Spinal cord (tissue), 4 donors: Measurements from ENCODE around the gene HCST. TPM values are rescaled to one million over a fixed set of nuclear protein-coding genes. Genes with fewer than 3 reads are reported as not detected.

Source experiments
- polyA plus RNA-seq, 2 donors: library from polyadenylated mRNA; unstranded; fragments of 120-200 nt; gene quantifications; one replicate each; pipeline ENCODE4 v1.2.1, GENCODE V29; 2013; ENCODE audit not compliant: insufficient read length in 2 of 2
- small RNA-seq: library from RNA; depleted of rRNA; stranded (forward); fragments of <200 nt; gene quantifications from one replicate; pipeline ENCODE3, GENCODE V24; 2014; ENCODE audit warnings: low replicate concordance
- total RNA-seq, 2 donors: library from RNA; depleted of rRNA in 1 of 2; stranded (reverse); fragments of 120-200 nt in 1 of 2; fragments of >200 nt in 1 of 2; gene quantifications; one replicate each; pipeline versions ENCODE4 v1.2.3 to v1.2.4, GENCODE V29; 2013 to 2014

The HCST gene
- total and polyA plus RNA-seq, 4 donors: 1.9 to 4.0 (median 3.6) TPM

Small RNAs within 50 kb of the gene (small RNA-seq; reads per million reads assigned to genes)
- not detected for gene RN7SL402P

Other genes with a start within 250 kb of the HCST start
- not detected for gene UPK1A, start 236.0 kb upstream of the HCST start, total RNA-seq
- under 1 TPM in 1 of 2 donors, not detected in 1; 0.21 TPM for gene UPK1A, start 236.0 kb upstream of the HCST start, polyA plus RNA-seq
- gene ZBTB32, start 198.0 kb upstream of the HCST start, total RNA-seq: not detected
- gene ZBTB32, start 198.0 kb upstream of the HCST start, polyA plus RNA-seq: under 1 TPM; 0.14 to 0.68 TPM
- 10 to 100 TPM in 1 of 2 donors, 1 to 10 TPM in 1; 8.2 to 15.3 TPM for gene KMT2B, start 184.5 kb upstream of the HCST start, total RNA-seq
- gene KMT2B, start 184.5 kb upstream of the HCST start, polyA plus RNA-seq: 10 to 100 TPM; 41.6 to 42.2 TPM
- 1 to 10 TPM; 3.1 to 3.5 TPM for gene IGFLR1, start 160.1 kb upstream of the HCST start, total RNA-seq
- gene IGFLR1, start 160.1 kb upstream of the HCST start, polyA plus RNA-seq: 10 to 100 TPM in 1 of 2 donors, 1 to 10 TPM in 1; 8.8 to 10.9 TPM
- gene U2AF1L4, start 157.1 kb upstream of the HCST start, total RNA-seq: 10 to 100 TPM in 1 of 2 donors, 1 to 10 TPM in 1; 8.8 to 23.6 TPM
- 10 to 100 TPM; 25.9 to 37.7 TPM for gene U2AF1L4, start 157.1 kb upstream of the HCST start, polyA plus RNA-seq
- gene PSENEN, start 156.9 kb upstream of the HCST start, total RNA-seq: 100 to 1,000 TPM in 1 of 2 donors, 10 to 100 TPM in 1; 15.9 to 106 TPM
- gene PSENEN, start 156.9 kb upstream of the HCST start, polyA plus RNA-seq: 10 to 100 TPM; 80.1 to 81.8 TPM
- 10 to 100 TPM in 1 of 2 donors, 1 to 10 TPM in 1; 5.1 to 15.7 TPM for gene LIN37, start 154.0 kb upstream of the HCST start, total RNA-seq
- 10 to 100 TPM; 17.7 to 18.3 TPM for gene LIN37, start 154.0 kb upstream of the HCST start, polyA plus RNA-seq
- 1 to 10 TPM; 1.8 to 2.8 TPM for gene HSPB6, start 145.5 kb upstream of the HCST start, total RNA-seq
- gene HSPB6, start 145.5 kb upstream of the HCST start, polyA plus RNA-seq: 10 to 100 TPM; 25.7 to 26.9 TPM
- gene PROSER3, start 144.4 kb upstream of the HCST start, total RNA-seq: 1 to 10 TPM; 2.8 to 7.8 TPM
- gene PROSER3, start 144.4 kb upstream of the HCST start, polyA plus RNA-seq: 10 to 100 TPM; 15.2 to 27.7 TPM
- gene ARHGAP33, start 127.0 kb upstream of the HCST start, total RNA-seq: 10 to 100 TPM; 13.6 to 32.6 TPM
- gene ARHGAP33, start 127.0 kb upstream of the HCST start, polyA plus RNA-seq: 100 to 1,000 TPM; 152 to 183 TPM
- gene PRODH2, start 89.7 kb upstream of the HCST start, total RNA-seq: under 1 TPM in 1 of 2 donors, not detected in 1; 0.10 TPM
- gene PRODH2, start 89.7 kb upstream of the HCST start, polyA plus RNA-seq: under 1 TPM; 0.27 to 0.32 TPM
- gene NPHS1, start 50.0 kb upstream of the HCST start, total RNA-seq: under 1 TPM; 0.30 to 0.44 TPM
- gene NPHS1, start 50.0 kb upstream of the HCST start, polyA plus RNA-seq: 1 to 10 TPM; 1.9 to 2.1 TPM
- 1 to 10 TPM; 1.1 to 1.9 TPM for gene KIRREL2, start 45.6 kb upstream of the HCST start, total RNA-seq
- gene KIRREL2, start 45.6 kb upstream of the HCST start, polyA plus RNA-seq: 1 to 10 TPM; 2.8 to 3.5 TPM
- 100 to 1,000 TPM; 205 to 237 TPM for gene APLP1, start 34.0 kb upstream of the HCST start, total RNA-seq
- gene APLP1, start 34.0 kb upstream of the HCST start, polyA plus RNA-seq: 1,000 to 10,000 TPM; 1,021 to 1,097 TPM
- gene NFKBID, start 2.0 kb upstream of the HCST start, total RNA-seq: 1 to 10 TPM; 6.4 to 6.8 TPM
- 10 to 100 TPM in 1 of 2 donors, 1 to 10 TPM in 1; 4.9 to 10.6 TPM for gene NFKBID, start 2.0 kb upstream of the HCST start, polyA plus RNA-seq
- gene TYROBP, start 5.8 kb downstream of the HCST start, total RNA-seq: 10 to 100 TPM; 14.1 to 34.1 TPM
- 10 to 100 TPM; 25.8 to 32.4 TPM for gene TYROBP, start 5.8 kb downstream of the HCST start, polyA plus RNA-seq
- 1 to 10 TPM; 5.5 to 6.6 TPM for gene LRFN3, start 33.8 kb downstream of the HCST start, total RNA-seq
- 10 to 100 TPM; 45.0 to 47.8 TPM for gene LRFN3, start 33.8 kb downstream of the HCST start, polyA plus RNA-seq
- gene SDHAF1, start 92.7 kb downstream of the HCST start, total RNA-seq: 10 to 100 TPM; 11.4 to 27.5 TPM
- 10 to 100 TPM; 25.3 to 27.3 TPM for gene SDHAF1, start 92.7 kb downstream of the HCST start, polyA plus RNA-seq
- 1 to 10 TPM in 1 of 2 donors, under 1 TPM in 1; 0.79 to 1.4 TPM for gene SYNE4, start 106.3 kb downstream of the HCST start, total RNA-seq
- 1 to 10 TPM; 6.8 to 7.1 TPM for gene SYNE4, start 106.3 kb downstream of the HCST start, polyA plus RNA-seq
- 10 to 100 TPM; 12.6 to 14.3 TPM for gene ALKBH6, start 111.7 kb downstream of the HCST start, total RNA-seq
- 10 to 100 TPM; 22.5 to 29.2 TPM for gene ALKBH6, start 111.7 kb downstream of the HCST start, polyA plus RNA-seq
- gene CLIP3, start 130.3 kb downstream of the HCST start, total RNA-seq: 10 to 100 TPM; 25.2 to 53.4 TPM
- 100 to 1,000 TPM; 294 to 331 TPM for gene CLIP3, start 130.3 kb downstream of the HCST start, polyA plus RNA-seq
- 1 to 10 TPM; 3.1 to 6.6 TPM for gene THAP8, start 151.8 kb downstream of the HCST start, total RNA-seq
- gene THAP8, start 151.8 kb downstream of the HCST start, polyA plus RNA-seq: 10 to 100 TPM; 16.9 to 17.1 TPM
- gene WDR62, start 152.4 kb downstream of the HCST start, total RNA-seq: 1 to 10 TPM; 2.1 to 3.1 TPM
- gene WDR62, start 152.4 kb downstream of the HCST start, polyA plus RNA-seq: 1 to 10 TPM; 4.8 to 6.6 TPM
- gene OVOL3, start 208.6 kb downstream of the HCST start, total RNA-seq: not detected
- gene OVOL3, start 208.6 kb downstream of the HCST start, polyA plus RNA-seq: under 1 TPM in 1 of 2 donors, not detected in 1; 0.56 TPM
- 100 to 1,000 TPM in 1 of 2 donors, 10 to 100 TPM in 1; 68.3 to 130 TPM for gene POLR2I, start 212.3 kb downstream of the HCST start, total RNA-seq
- 100 to 1,000 TPM; 104 to 113 TPM for gene POLR2I, start 212.3 kb downstream of the HCST start, polyA plus RNA-seq
- gene TBCB, start 212.9 kb downstream of the HCST start, total RNA-seq: 100 to 1,000 TPM; 184 to 278 TPM
- gene TBCB, start 212.9 kb downstream of the HCST start, polyA plus RNA-seq: 100 to 1,000 TPM; 336 to 343 TPM
- 100 to 1,000 TPM; 200 to 421 TPM for gene CAPNS1, start 237.5 kb downstream of the HCST start, total RNA-seq
- gene CAPNS1, start 237.5 kb downstream of the HCST start, polyA plus RNA-seq: 100 to 1,000 TPM; 486 to 515 TPM
- 10 to 100 TPM in 1 of 2 donors, 1 to 10 TPM in 1; 5.8 to 20.5 TPM for gene COX7A1, start 249.9 kb downstream of the HCST start, total RNA-seq
- 10 to 100 TPM in 1 of 2 donors, 1 to 10 TPM in 1; 9.7 to 22.2 TPM for gene COX7A1, start 249.9 kb downstream of the HCST start, polyA plus RNA-seq